Measurements from ENCODE around the gene PTPRU. TPM values are rescaled to one million over a fixed set of nuclear protein-coding genes. Genes with fewer than 3 reads are reported as not detected.

Gene PTPRU
- total RNA-seq, 1 donor from 2014 or later, result 27.1 TPM

- H3K27me3 ChIP-seq (ENCODE audit: control insufficient read depth in 3 of 3, insufficient read depth in 3 of 3, low read length in 3 of 3), result peaks cover 0 to 10% (median 0%) of the 10 kb centered on the region in 3 donors
- H3K9me3 ChIP-seq (ENCODE audit: control insufficient read depth in 3 of 3, low read length in 3 of 3), result no peaks in the 10 kb centered on the region
- no peak overlapping the region for H3K4me3 ChIP-seq (ENCODE audit: low read length in 3 of 3)
- no peak overlapping the region for H3K27ac ChIP-seq (ENCODE audit: low read depth, low read length)
- H3K4me1 ChIP-seq (ENCODE audit: control insufficient read depth in 3 of 3, insufficient read depth in 3 of 3, low read length in 3 of 3), result peaks cover 14 to 29% (median 21%) of the 10 kb centered on the region in 3 donors
- no peaks in the 10 kb centered on the region for H3K36me3 ChIP-seq (ENCODE audit: control insufficient read depth in 3 of 3, insufficient read depth in 3 of 3, low read length in 3 of 3)
- H3K9ac ChIP-seq (ENCODE audit: low read depth in 1 of 3, low read length in 3 of 3), result no peak overlapping the region
These were observed 4.1 kb downstream of the PTPRU start for GRCh38 chr1:29240400-29240837.

GRCh38 chr1:29240986-29241385, 4.7 kb downstream of the PTPRU start:
- Histone ChIP-seq H3K27me3 (ENCODE audit: control insufficient read depth in 3 of 3, insufficient read depth in 3 of 3, low read length in 3 of 3) (peaks cover 0 to 10% (median 0%) of the 10 kb centered on the region in 3 donors), H3K9ac (ENCODE audit: low read depth in 1 of 3, low read length in 3 of 3) (no peak overlapping the region), H3K36me3 (ENCODE audit: control insufficient read depth in 3 of 3, insufficient read depth in 3 of 3, low read length in 3 of 3) (no peaks in the 10 kb centered on the region), H3K9me3 (ENCODE audit: control insufficient read depth in 3 of 3, low read length in 3 of 3) (no peaks in the 10 kb centered on the region), H3K27ac (ENCODE audit: low read depth, low read length) (no peak overlapping the region), H3K4me1 (ENCODE audit: control insufficient read depth in 3 of 3, insufficient read depth in 3 of 3, low read length in 3 of 3) (peaks cover 14 to 27% (median 19%) of the 10 kb centered on the region in 3 donors), H3K4me3 (ENCODE audit: low read length in 3 of 3) (no peak overlapping the region)

DNA sequence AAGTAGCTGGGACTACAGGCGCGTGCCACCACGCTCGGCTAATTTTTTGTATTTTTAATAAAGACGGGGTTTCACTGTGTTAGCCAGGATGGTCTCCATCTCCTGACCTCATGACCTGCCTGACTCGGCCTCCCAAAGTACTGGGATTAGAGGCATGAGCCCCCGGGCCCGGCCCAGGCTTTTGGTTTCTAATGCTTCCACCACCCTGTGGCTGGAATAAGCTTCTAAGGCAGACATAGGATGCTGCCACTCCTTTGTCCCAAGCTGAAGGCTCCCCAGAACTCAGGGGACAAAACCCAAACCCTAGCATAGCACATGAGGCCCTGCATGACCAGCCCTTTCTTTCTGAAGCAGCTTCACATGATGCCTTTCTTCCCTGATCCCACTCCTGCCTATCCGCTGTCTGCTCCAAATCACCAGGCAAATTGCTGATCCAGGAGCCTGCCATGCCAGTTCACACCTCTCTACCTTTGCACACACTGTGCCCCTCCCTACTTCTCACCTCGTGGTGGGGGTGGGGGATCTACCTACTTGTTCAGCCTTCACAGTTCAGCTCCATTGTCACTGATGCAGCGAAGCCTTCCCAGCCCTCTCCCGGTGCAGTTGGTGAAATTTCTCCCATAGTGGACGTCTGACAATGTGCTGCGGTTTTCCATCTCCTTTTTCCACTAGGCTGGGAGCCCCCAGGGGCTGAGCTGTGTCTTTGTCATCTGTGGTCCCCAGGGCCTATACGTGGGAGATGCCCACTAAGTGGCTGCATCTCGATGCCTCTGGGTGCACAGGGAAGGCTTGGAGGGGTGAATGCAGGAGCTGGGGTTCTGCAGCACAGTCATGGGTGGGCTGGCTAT, 6.9 kb downstream of the PTPRU start:
- no peak overlapping the region for H3K9ac ChIP-seq (ENCODE audit: low read depth in 1 of 3, low read length in 3 of 3)
- peaks cover 0 to 3% (median 0%) of the 10 kb centered on the region in 3 donors for H3K27me3 ChIP-seq (ENCODE audit: control insufficient read depth in 3 of 3, insufficient read depth in 3 of 3, low read length in 3 of 3)
- no peak overlapping the region for H3K4me3 ChIP-seq (ENCODE audit: low read length in 3 of 3)
- H3K4me1 ChIP-seq (ENCODE audit: control insufficient read depth in 3 of 3, insufficient read depth in 3 of 3, low read length in 3 of 3), result peaks cover 2 to 11% (median 5%) of the 10 kb centered on the region in 3 donors
- H3K27ac ChIP-seq (ENCODE audit: low read depth, low read length), result no peak overlapping the region
- no peaks in the 10 kb centered on the region for H3K36me3 ChIP-seq (ENCODE audit: control insufficient read depth in 3 of 3, insufficient read depth in 3 of 3, low read length in 3 of 3)
- no peaks in the 10 kb centered on the region for H3K9me3 ChIP-seq (ENCODE audit: control insufficient read depth in 3 of 3, low read length in 3 of 3)

GRCh38 chr1:29243871-29244200, 7.5 kb downstream of the PTPRU start:
- no peak overlapping the region for H3K4me3 ChIP-seq (ENCODE audit: low read length in 3 of 3)
- peaks cover 0 to 3% (median 0%) of the 10 kb centered on the region in 3 donors for H3K27me3 ChIP-seq (ENCODE audit: control insufficient read depth in 3 of 3, insufficient read depth in 3 of 3, low read length in 3 of 3)
- no peak overlapping the region for H3K27ac ChIP-seq (ENCODE audit: low read depth, low read length)
- no peak overlapping the region for H3K9ac ChIP-seq (ENCODE audit: low read depth in 1 of 3, low read length in 3 of 3)
- H3K9me3 ChIP-seq (ENCODE audit: control insufficient read depth in 3 of 3, low read length in 3 of 3), result no peaks in the 10 kb centered on the region
- peaks cover 0 to 6% (median 0%) of the 10 kb centered on the region in 3 donors for H3K4me1 ChIP-seq (ENCODE audit: control insufficient read depth in 3 of 3, insufficient read depth in 3 of 3, low read length in 3 of 3)
- no peaks in the 10 kb centered on the region for H3K36me3 ChIP-seq (ENCODE audit: control insufficient read depth in 3 of 3, insufficient read depth in 3 of 3, low read length in 3 of 3)

GRCh38 chr1:29245261-29245660, 8.9 kb downstream of the PTPRU start:
- H3K27me3 ChIP-seq (ENCODE audit: control insufficient read depth in 3 of 3, insufficient read depth in 3 of 3, low read length in 3 of 3), result no peaks in the 10 kb centered on the region
- no peak overlapping the region for H3K27ac ChIP-seq (ENCODE audit: low read depth, low read length)
- no peaks in the 10 kb centered on the region for H3K36me3 ChIP-seq (ENCODE audit: control insufficient read depth in 3 of 3, insufficient read depth in 3 of 3, low read length in 3 of 3)
- H3K9ac ChIP-seq (ENCODE audit: low read depth in 1 of 3, low read length in 3 of 3), result no peak overlapping the region
- H3K9me3 ChIP-seq (ENCODE audit: control insufficient read depth in 3 of 3, low read length in 3 of 3), result no peaks in the 10 kb centered on the region
- H3K4me1 ChIP-seq (ENCODE audit: control insufficient read depth in 3 of 3, insufficient read depth in 3 of 3, low read length in 3 of 3), result no peaks in the 10 kb centered on the region
- no peak overlapping the region for H3K4me3 ChIP-seq (ENCODE audit: low read length in 3 of 3)

GRCh38 chr1:29245876-29246275, 9.6 kb downstream of the PTPRU start:
- H3K36me3 ChIP-seq (ENCODE audit: control insufficient read depth in 3 of 3, insufficient read depth in 3 of 3, low read length in 3 of 3), result no peaks in the 10 kb centered on the region
- no peak overlapping the region for H3K4me3 ChIP-seq (ENCODE audit: low read length in 3 of 3)
- H3K27me3 ChIP-seq (ENCODE audit: control insufficient read depth in 3 of 3, insufficient read depth in 3 of 3, low read length in 3 of 3), result no peaks in the 10 kb centered on the region
- H3K9me3 ChIP-seq (ENCODE audit: control insufficient read depth in 3 of 3, low read length in 3 of 3), result no peaks in the 10 kb centered on the region
- H3K27ac ChIP-seq (ENCODE audit: low read depth, low read length), result no peak overlapping the region
- no peaks in the 10 kb centered on the region for H3K4me1 ChIP-seq (ENCODE audit: control insufficient read depth in 3 of 3, insufficient read depth in 3 of 3, low read length in 3 of 3)
- H3K9ac ChIP-seq (ENCODE audit: low read depth in 1 of 3, low read length in 3 of 3), result no peak overlapping the region

- no peaks in the 10 kb centered on the region for H3K9me3 ChIP-seq (ENCODE audit: control insufficient read depth in 3 of 3, low read length in 3 of 3)
- H3K9ac ChIP-seq (ENCODE audit: low read depth in 1 of 3, low read length in 3 of 3), result no peak overlapping the region
- no peaks in the 10 kb centered on the region for H3K27me3 ChIP-seq (ENCODE audit: control insufficient read depth in 3 of 3, insufficient read depth in 3 of 3, low read length in 3 of 3)
- H3K36me3 ChIP-seq (ENCODE audit: control insufficient read depth in 3 of 3, insufficient read depth in 3 of 3, low read length in 3 of 3), result no peaks in the 10 kb centered on the region
- no peak overlapping the region for H3K27ac ChIP-seq (ENCODE audit: low read depth, low read length)
- H3K4me1 ChIP-seq (ENCODE audit: control insufficient read depth in 3 of 3, insufficient read depth in 3 of 3, low read length in 3 of 3), result no peaks in the 10 kb centered on the region
- H3K4me3 ChIP-seq (ENCODE audit: low read length in 3 of 3), result no peak overlapping the region
These were observed 10.7 kb downstream of the PTPRU start for GRCh38 chr1:29247044-29247443.

DNA sequence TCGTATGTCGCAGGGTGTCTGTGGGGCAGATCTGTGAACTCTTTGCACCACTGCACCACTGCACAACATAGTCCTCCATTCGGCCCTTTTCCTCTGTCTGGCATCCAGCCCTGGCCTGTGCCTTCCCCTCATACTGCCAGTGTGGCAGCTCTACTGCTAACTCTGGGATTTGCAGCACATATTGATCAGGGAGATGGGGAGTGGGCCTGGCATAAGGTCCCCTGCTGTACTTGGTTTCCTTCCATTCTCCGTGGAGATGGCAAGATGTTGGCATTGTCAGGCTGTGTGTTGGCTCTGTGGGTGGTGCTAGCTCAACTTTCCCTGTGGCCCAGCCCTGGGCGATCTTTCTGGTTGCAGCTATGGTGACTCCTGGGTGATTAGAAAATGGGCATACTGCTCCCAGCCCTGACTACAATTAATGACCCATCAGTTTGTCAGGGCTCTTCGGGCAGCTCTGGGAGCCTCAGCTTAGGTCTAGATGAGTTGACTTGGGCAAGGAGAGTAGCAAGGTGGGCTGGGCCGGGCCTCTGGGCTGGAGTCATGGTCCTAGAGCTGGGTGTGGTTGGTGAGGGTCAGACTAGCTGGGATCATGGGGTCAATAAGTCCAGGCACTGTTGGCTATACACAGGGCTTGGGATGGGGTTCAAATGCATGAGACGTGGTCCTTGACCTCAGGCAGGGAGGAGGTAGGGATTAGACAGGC, 11.4 kb downstream of the PTPRU start:
- Histone ChIP-seq H3K4me3 (ENCODE audit: low read length in 3 of 3) (no peak overlapping the region), H3K4me1 (ENCODE audit: control insufficient read depth in 3 of 3, insufficient read depth in 3 of 3, low read length in 3 of 3) (no peaks in the 10 kb centered on the region), H3K27ac (ENCODE audit: low read depth, low read length) (no peak overlapping the region), H3K36me3 (ENCODE audit: control insufficient read depth in 3 of 3, insufficient read depth in 3 of 3, low read length in 3 of 3) (no peaks in the 10 kb centered on the region), H3K9ac (ENCODE audit: low read depth in 1 of 3, low read length in 3 of 3) (no peak overlapping the region), H3K27me3 (ENCODE audit: control insufficient read depth in 3 of 3, insufficient read depth in 3 of 3, low read length in 3 of 3) (no peaks in the 10 kb centered on the region), H3K9me3 (ENCODE audit: control insufficient read depth in 3 of 3, low read length in 3 of 3) (no peaks in the 10 kb centered on the region)

GRCh38 chr1:29248409-29248808, 12.1 kb downstream of the PTPRU start:
- no peaks in the 10 kb centered on the region for H3K4me1 ChIP-seq (ENCODE audit: control insufficient read depth in 3 of 3, insufficient read depth in 3 of 3, low read length in 3 of 3)
- no peaks in the 10 kb centered on the region for H3K9me3 ChIP-seq (ENCODE audit: control insufficient read depth in 3 of 3, low read length in 3 of 3)
- no peaks in the 10 kb centered on the region for H3K27me3 ChIP-seq (ENCODE audit: control insufficient read depth in 3 of 3, insufficient read depth in 3 of 3, low read length in 3 of 3)
- no peak overlapping the region for H3K4me3 ChIP-seq (ENCODE audit: low read length in 3 of 3)
- H3K27ac ChIP-seq (ENCODE audit: low read depth, low read length), result no peak overlapping the region
- no peaks in the 10 kb centered on the region for H3K36me3 ChIP-seq (ENCODE audit: control insufficient read depth in 3 of 3, insufficient read depth in 3 of 3, low read length in 3 of 3)
- H3K9ac ChIP-seq (ENCODE audit: low read depth in 1 of 3, low read length in 3 of 3), result no peak overlapping the region

DNA sequence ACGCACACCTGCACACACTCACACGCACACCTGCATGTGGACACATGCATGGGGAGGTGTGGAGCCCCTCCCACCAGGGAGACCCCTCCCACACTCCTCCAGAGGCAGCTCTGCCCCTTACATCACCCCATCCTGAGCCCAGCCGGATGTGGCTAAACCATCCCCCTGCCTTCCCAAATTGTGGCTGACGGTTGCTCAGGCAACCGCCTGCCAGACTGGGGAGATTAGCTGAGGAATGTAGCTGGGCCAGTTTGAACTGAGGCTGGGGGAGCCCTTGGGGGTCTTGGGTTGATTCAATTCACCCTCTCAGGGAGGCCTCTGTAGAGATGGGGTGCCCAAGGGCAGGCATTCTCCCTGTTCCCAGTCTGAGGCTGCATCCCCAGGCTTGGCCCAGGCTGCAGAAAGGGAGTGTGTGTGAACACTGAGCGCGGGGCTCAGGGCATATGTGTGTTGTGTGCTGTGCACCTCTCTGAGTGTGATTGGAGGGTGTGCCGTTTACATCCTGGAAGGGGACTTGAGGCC, 12.9 kb downstream of the PTPRU start:
- Histone ChIP-seq H3K4me1 (ENCODE audit: control insufficient read depth in 3 of 3, insufficient read depth in 3 of 3, low read length in 3 of 3) (no peaks in the 10 kb centered on the region), H3K36me3 (ENCODE audit: control insufficient read depth in 3 of 3, insufficient read depth in 3 of 3, low read length in 3 of 3) (no peaks in the 10 kb centered on the region), H3K9ac (ENCODE audit: low read depth in 1 of 3, low read length in 3 of 3) (no peak overlapping the region)

More for the DNA sequence above, 12.9 kb downstream of the PTPRU start:
- Histone ChIP-seq H3K27me3 (ENCODE audit: control insufficient read depth in 3 of 3, insufficient read depth in 3 of 3, low read length in 3 of 3) (no peaks in the 10 kb centered on the region), H3K27ac (ENCODE audit: low read depth, low read length) (no peak overlapping the region), H3K9me3 (ENCODE audit: control insufficient read depth in 3 of 3, low read length in 3 of 3) (no peaks in the 10 kb centered on the region), H3K4me3 (ENCODE audit: low read length in 3 of 3) (no peak overlapping the region)
